Measurements from ENCODE around the gene TMEM59.
"Not testable (repeated sequence)": the region's sequence is repeated elsewhere in the genome, so short reads cannot be mapped to it uniquely, and the experiment has no call there.

TMEM59 gene

GRCh38 chr1:54052431-54052933 lies 522 bp downstream of the TMEM59 start:
- DNase-seq (ENCODE audit: low read depth): no peak

GRCh38 chr1:54051933-54052430 lies 1.0 kb downstream of the TMEM59 start:
- DNase-seq (ENCODE audit: low read depth): no peak

DNA sequence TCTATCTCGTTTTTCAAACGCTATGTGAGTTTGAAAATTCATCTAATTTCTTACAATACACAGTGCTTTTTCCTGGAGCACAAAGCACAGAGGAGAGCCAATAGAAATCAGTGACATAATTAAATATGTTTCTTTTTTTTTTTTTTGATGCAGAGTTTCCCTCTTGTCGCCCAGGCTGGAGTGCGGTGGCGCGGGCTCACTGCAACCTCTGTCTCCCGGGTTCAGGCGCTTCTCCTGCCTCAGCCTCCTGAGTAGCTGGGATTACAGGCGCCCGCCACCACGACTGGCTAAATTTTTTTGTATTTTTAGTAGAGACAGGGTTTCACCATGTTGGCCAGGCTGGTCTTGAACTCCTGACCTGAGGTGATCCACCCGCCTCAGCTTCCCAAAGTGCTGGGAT lies 2.6 kb downstream of the TMEM59 start:
- not testable (repeated sequence) for DNase-seq (ENCODE audit: low read depth)

GRCh38 chr1:54047384-54048305 lies 5.4 kb downstream of the TMEM59 start:
- no peak for DNase-seq (ENCODE audit: low read depth)

DNA sequence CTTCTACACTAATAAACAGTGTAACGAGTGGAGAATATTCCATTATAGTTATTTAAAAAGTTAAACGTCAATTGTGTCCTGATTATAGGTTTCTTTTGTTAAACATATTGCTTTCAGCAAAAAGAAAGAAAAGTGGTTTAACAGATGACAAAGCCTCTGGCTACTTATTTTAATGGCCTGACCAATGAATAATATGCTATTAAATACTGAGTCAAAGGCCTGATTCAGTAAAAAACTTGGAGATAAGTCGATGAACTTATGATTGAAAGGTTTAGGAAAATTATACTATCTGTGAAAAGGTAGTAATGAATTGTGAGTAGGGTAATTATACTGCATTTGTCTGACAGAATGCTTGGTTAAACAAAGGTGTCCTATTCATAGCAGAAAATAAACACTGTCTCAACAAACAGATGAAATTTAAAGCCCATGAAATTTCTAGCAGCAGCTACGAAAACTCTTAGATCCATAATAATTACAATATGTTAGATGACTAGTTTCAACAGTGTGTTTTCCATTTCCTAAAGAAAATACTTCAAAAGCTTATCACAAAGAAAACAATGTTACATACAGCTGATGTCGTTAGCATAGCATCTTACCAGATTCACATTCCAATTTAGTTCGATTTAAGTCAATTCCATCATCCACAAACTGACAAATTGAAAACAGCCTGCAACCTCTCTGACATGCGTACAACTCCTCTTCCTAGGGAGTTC lies 6.2 kb downstream of the TMEM59 start:
- no peak for DNase-seq (ENCODE audit: low read depth)

- no peak for DNase-seq (ENCODE audit: low read depth)
These were observed 7.5 kb downstream of the TMEM59 start for GRCh38 chr1:54045496-54045895.

- no peak for DNase-seq (ENCODE audit: low read depth)
These were observed 11.2 kb downstream of the TMEM59 start for GRCh38 chr1:54041806-54042205.

DNA sequence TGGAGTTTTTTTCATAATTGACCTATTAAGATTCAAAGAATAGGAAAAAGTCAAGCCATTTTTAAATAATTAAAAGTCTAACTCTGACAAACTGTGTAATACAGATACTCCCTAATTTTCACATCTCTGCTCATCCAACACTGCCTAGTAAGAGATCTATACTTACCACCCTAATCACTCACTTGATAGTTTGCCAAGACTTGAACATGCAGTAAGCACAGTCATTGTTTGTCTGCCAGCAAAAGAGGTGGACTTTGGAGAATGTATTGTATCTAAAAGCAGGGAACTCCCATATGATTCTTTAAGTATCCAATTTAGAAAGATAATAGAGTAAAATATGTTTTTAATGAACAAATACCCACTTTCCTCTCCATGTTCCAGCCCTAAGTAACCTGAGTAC lies 15.5 kb downstream of the TMEM59 start:
- no peak for DNase-seq (ENCODE audit: low read depth)

GRCh38 chr1:54028306-54029251 lies 24.4 kb downstream of the TMEM59 start:
- no peak for DNase-seq (ENCODE audit: low read depth)

- DNase-seq (ENCODE audit: low read depth): no peak
These were observed 25.2 kb downstream of the TMEM59 start for GRCh38 chr1:54027848-54028247.

GRCh38 chr1:54024811-54025210 lies 28.2 kb downstream of the TMEM59 start:
- not testable (repeated sequence) for DNase-seq (ENCODE audit: low read depth)

- no peak for DNase-seq (ENCODE audit: low read depth)
These were observed 28.6 kb downstream of the TMEM59 start for GRCh38 chr1:54024358-54024757.

DNA sequence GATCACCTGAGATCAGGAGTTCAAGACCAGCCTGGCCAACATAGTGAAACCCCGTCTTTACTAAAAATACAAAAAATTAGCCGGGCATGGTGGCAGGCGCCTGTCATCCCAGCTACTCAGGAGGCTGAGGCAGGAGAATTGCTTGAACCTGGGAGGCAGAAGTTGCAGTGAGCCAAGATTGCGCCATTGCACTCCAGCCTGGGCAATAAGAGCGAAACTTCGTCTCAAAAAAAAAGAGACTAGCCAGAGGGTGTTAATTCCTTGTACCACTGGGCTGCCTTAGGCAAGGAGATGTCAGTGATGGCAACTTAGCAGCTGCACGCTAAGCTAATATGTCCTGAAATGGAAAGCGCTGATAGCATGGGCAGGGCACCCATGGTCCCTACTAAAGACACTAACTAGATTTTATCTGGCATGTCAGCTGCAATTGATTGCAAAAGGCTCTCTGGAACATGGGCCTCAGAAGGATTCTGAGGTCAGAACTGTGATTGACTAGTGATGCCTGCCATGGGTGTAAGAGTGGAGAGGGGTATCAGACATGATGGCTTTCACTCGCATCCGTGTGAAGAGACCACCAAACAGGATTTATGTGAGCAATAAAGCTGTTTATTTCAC lies 33.3 kb downstream of the TMEM59 start:
- DNase-seq (ENCODE audit: low read depth): not testable (repeated sequence)

DNA sequence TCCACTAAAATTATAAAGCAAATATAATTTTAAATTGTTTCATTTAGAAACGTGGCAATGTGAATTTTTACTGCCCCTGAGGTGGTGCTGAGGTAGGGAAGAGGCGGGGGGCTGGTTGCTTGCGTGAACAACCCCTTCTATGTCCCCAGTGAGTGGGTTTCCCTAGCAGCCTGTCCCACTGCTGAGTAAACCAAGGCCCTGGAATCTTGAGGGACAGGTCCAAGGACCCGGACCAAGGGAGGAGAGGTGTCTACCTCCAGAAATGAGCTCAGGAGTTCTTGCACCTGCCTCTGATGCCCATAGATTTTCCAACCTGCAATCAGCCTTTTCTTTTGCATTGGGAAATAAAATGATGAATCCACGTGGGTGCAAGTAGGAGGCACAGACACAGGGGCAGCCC lies 34.4 kb downstream of the TMEM59 start:
- DNase-seq (ENCODE audit: low read depth): no peak

GRCh38 chr1:54017979-54018378 lies 35.0 kb downstream of the TMEM59 start, which contains the start of gene LDLRAD1:
TSS of gene LDLRAD1 (minus strand) at chr1:54018186. CDS start at chr1:54018112, 74 bp downstream.
- DNase-seq (ENCODE audit: low read depth): no peak

DNA sequence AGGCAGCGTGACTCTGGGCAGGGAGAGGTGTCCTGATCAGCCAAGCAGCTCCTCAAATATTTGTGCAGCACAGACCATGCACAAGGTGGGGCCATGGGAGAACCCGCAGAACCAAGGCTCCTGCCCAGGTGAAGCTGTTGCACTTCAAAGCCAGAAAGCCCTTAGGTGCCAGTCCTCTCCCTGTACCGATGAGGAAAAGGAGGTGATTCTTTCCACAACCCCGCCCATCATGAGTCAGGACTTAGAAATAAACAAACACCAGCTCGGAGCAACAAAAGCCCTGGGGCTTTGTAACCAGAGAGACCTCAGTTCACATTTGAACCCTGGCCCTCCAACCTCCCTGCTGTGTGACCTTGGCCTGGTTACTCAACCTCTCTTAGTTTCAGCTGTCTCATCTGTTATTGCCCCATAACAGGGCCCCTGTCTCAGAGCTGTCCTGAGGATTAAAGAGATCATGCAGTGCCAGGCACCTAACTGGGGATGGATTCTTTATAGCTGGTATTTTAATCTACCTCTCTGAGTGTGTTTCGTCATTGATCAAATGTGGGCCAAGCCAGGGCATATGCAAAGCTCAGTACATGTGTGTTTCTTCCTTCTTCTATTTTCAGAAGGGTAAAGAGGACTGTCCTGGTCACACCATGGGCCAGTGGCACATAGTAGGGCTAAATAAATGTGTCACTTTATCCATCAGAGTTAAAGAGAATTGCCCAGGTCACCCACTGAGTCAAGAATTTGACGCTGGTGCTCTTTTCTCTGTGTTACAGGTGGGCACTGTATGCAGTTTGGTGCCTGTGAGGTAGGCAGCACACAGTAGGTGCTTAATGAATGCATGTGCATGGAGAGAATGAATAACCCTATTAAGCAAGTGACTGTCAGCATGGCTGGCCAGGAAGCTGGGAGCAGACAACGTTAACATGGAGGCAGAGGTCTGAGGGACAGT lies 36.4 kb downstream of the TMEM59 start:
- peak; percentile 14 for DNase-seq (ENCODE audit: low read depth)

DNA sequence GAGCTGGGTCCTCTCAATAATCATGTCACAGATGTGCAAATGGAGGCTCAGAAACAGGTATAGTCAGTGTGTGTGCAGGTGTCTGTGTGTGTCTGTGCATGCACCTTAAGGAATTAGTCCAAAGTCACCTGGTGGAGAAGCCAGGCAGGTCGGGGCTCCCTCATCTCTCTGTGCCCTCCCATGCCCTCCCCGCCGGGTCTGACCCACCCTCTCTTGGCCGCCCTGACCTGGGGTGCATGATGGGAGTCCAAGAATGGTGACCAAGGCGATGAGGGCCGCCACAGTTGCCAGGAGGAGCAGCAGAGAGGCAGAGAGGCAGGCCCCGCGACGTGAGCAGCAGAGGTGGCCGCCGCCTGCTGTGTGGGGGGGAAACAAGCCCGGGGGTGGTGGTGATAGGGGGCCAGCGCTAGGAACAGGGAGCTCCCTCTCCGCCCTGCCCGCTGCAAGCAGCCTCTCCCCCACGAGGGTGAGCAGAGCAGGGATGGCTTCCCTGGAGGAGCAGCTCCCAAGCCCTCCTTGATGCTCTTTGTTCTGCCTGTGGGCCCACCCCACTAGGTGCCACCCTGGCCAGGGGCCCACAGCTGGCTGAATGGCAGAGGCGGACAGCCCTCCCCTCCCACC lies 38.9 kb downstream of the TMEM59 start:
- DNase-seq (ENCODE audit: low read depth): no peak

DNA sequence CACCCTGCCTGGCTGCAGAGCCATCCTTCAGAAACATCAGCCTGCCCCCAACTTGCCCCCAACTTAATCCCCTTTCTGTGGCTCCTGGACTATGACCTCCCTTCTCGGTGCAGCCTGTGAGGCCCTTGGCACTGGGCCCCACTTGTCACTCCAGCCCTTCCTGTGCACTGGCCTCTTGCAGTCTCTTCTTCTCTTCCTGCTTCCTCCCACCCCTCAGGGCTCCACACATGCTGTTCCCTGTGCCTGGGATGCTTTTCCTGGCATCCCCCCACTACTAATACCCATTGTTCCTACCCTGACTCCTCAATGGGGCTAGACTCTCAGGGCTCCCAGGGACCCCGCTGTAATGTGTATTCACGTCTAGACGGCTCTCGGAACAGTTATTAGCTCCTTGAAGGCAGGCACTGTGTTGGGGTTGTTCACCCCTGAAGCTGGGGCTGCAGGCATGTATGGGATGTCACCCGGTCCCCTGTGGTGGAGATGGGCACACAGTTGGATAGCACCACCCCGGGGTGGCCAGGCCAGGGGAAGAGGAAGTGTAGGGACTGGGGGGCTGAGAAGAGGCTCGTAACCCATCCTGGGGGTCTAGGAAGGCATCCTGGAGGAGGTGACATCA lies 39.5 kb downstream of the TMEM59 start:
- no peak for DNase-seq (ENCODE audit: low read depth)

- DNase-seq (ENCODE audit: low read depth): no peak
These were observed 40.1 kb downstream of the TMEM59 start for GRCh38 chr1:54012863-54013262.
